Measurements from ENCODE around the gene RIPK1.

Gene RIPK1

GRCh38 chr6:3086282-3086946 is 18.1 kb downstream of the RIPK1 start:
- no peak for DNase-seq

GRCh38 chr6:3088446-3088845 is 20.2 kb downstream of the RIPK1 start:
- no peak for DNase-seq

- DNase-seq: no peak
Observed at GRCh38 chr6:3088968-3089367, 20.7 kb downstream of the RIPK1 start.

GRCh38 chr6:3090013-3090412 is 21.7 kb downstream of the RIPK1 start:
- no peak for DNase-seq

- no peak for DNase-seq
Observed at GRCh38 chr6:3094815-3095214, 26.5 kb downstream of the RIPK1 start.

- no peak for DNase-seq
Observed at GRCh38 chr6:3102875-3103274, 34.6 kb downstream of the RIPK1 start.

GRCh38 chr6:3108746-3109414 is 40.6 kb downstream of the RIPK1 start:
- no peak for DNase-seq

GRCh38 chr6:3109761-3110160 is 41.5 kb downstream of the RIPK1 start:
- DNase-seq: no peak

GRCh38 chr6:3114377-3114776 is 46.1 kb downstream of the RIPK1 start:
- no peak for DNase-seq

- DNase-seq: no peak
Observed at GRCh38 chr6:3117912-3118352, 49.6 kb downstream of the RIPK1 start.

GRCh38 chr6:3118353-3119039 is 50.2 kb downstream of the RIPK1 start, which contains the start of gene BPHL:
TSS of gene BPHL (plus strand) at chr6:3118711. CDS start at chr6:3118741, 30 bp downstream.
- peak; percentile 100 for DNase-seq

- DNase-seq: no peak
Observed at GRCh38 chr6:3119040-3119723, 50.9 kb downstream of the RIPK1 start.

GRCh38 chr6:3120765-3121089 is 52.4 kb downstream of the RIPK1 start:
- DNase-seq: no peak

GRCh38 chr6:3122823-3123182 is 54.5 kb downstream of the RIPK1 start:
- no peak for DNase-seq

- no peak for DNase-seq
Observed at GRCh38 chr6:3124667-3125066, 56.4 kb downstream of the RIPK1 start.

- DNase-seq: no peak
Observed at GRCh38 chr6:3125815-3126214, 57.5 kb downstream of the RIPK1 start.

- no peak for DNase-seq
Observed at GRCh38 chr6:3128356-3129108, 60.2 kb downstream of the RIPK1 start.

- no peak for DNase-seq
Observed at GRCh38 chr6:3131695-3132094, 63.4 kb downstream of the RIPK1 start.

GRCh38 chr6:3133515-3133914 is 65.2 kb downstream of the RIPK1 start:
- no peak for DNase-seq

- DNase-seq: no peak
Observed at GRCh38 chr6:3135668-3136291, 67.5 kb downstream of the RIPK1 start.

- DNase-seq: no peak
Observed at GRCh38 chr6:3136292-3137011, 68.2 kb downstream of the RIPK1 start.

Data from stimulated activated CD4-positive, alpha-beta T cell treated with anti-CD3 and anti-CD28 coated beads, Interleukin-4, amount 100 ng/mL, for 1 hour (primary cell).